CD4-positive, CD25-positive, alpha-beta regulatory T cell (primary cell): Measurements from ENCODE around the gene MAP7. TPM values are rescaled to one million over a fixed set of nuclear protein-coding genes. Genes with fewer than 3 reads are reported as not detected.
A peak's percentile ranks its signal among the peaks of the same experiment; 100 is the strongest.

Experiments used
- ATAC-seq, 2 donors: fragments of 150-1000 bp; cut with Tn5 transposase; one replicate each; pipeline ENCODE4 v1.10.0; 2021; ENCODE audit warnings: low read depth in 2 of 2, moderate number of reproducible peaks in 2 of 2, moderate library complexity in 1 of 2
- DNase-seq, 3 donors: peaks; one replicate each; pipeline versions ENCODE4 v3.0.0 to v3.0.0-alpha.2; 2012 to 2022; ENCODE audit warnings: mixed read lengths in 1 of 3
- H3K27ac ChIP-seq: one replicate; pipeline ENCODE4 v1.7.0; 2013; ENCODE audit warnings: mild to moderate bottlenecking, low read length; ENCODE audit not compliant: insufficient read depth, poor library complexity, severe bottlenecking
- H3K27me3 ChIP-seq: one replicate; pipeline ENCODE4 v1.7.0; 2013; ENCODE audit warnings: low read length; ENCODE audit not compliant: control insufficient read depth, insufficient read depth
- H3K36me3 ChIP-seq: one replicate; pipeline ENCODE4 v1.7.0; 2013; ENCODE audit warnings: mild to moderate bottlenecking, low read length, moderate library complexity; ENCODE audit not compliant: control insufficient read depth, insufficient read depth
- H3K4me1 ChIP-seq: 2 replicates; pipeline ENCODE4 v1.7.0; 2013; ENCODE audit warnings: mild to moderate bottlenecking, low read length; ENCODE audit not compliant: insufficient read depth, control insufficient read depth, poor library complexity, severe bottlenecking
- H3K4me3 ChIP-seq: one replicate; pipeline ENCODE4 v1.7.0; 2013; ENCODE audit warnings: low read depth, mild to moderate bottlenecking, low read length, moderate library complexity
- H3K9me3 ChIP-seq, 2 experiments: 1 replicate in 1 of 2; 2 replicates in 1 of 2; pipeline ENCODE4 v1.7.0; 2013; ENCODE audit warnings: low read length in 2 of 2, mild to moderate bottlenecking in 1 of 2, moderate library complexity in 1 of 2; ENCODE audit not compliant: control insufficient read depth in 2 of 2
- H3K27ac Mint-ChIP-seq, 3 donors: one replicate each; pipeline ENCODE4 v1.8.0; 2020 to 2022; ENCODE audit warnings: mild to moderate bottlenecking in 3 of 3, mixed read lengths in 3 of 3, moderate library complexity in 2 of 3
- H3K27me3 Mint-ChIP-seq: one replicate; pipeline ENCODE4 v1.8.0; 2022; ENCODE audit warnings: mild to moderate bottlenecking, mixed read lengths
- H3K36me3 Mint-ChIP-seq: one replicate; pipeline ENCODE4 v1.8.0; 2020; ENCODE audit warnings: mixed read lengths
- H3K4me1 Mint-ChIP-seq, 4 donors: one replicate each; pipeline ENCODE4 v1.8.0; 2020 to 2022; ENCODE audit warnings: mixed read lengths in 4 of 4, mild to moderate bottlenecking in 1 of 4
- H3K4me3 Mint-ChIP-seq, 4 donors: one replicate each; pipeline ENCODE4 v1.8.0; 2020 to 2022; ENCODE audit warnings: mild to moderate bottlenecking in 4 of 4, mixed read lengths in 4 of 4, moderate library complexity in 3 of 4
- H3K9me3 Mint-ChIP-seq, 7 donors: one replicate each; pipeline ENCODE4 v1.8.0; 2020 to 2022; ENCODE audit warnings: mixed read lengths in 7 of 7, mild to moderate bottlenecking in 3 of 7, moderate library complexity in 2 of 7
- polyA plus RNA-seq, 4 donors: library from polyadenylated mRNA; unstranded; fragments of 300-500 nt; fragmentation: Illumina TruSeq; gene quantifications; one replicate each; pipeline ENCODE4 v1.2.3, GENCODE V29; 2021
- total RNA-seq: library from RNA; stranded (reverse); gene quantifications from one replicate; pipeline ENCODE4 v1.2.3, GENCODE V29; 2022

Gene MAP7
- total and polyA plus RNA-seq, 5 donors from 2014 or later, result 0.06 to 0.72 (median 0.21) TPM

GRCh38 chr6:136427378-136427717 is 122.9 kb downstream of the MAP7 start:
- Mint-ChIP-seq H3K9me3 (peaks cover 0 to 3% (median 0%) of the 10 kb centered on the region in 7 donors), H3K36me3 (no peaks in the 10 kb centered on the region), H3K4me3 (no peak overlapping the region), H3K4me1 (no peaks in the 10 kb centered on the region), H3K27me3 (peaks cover 4% of the 10 kb centered on the region), H3K27ac (no peak overlapping the region)
- Histone ChIP-seq H3K4me1 (no peaks in the 10 kb centered on the region), H3K27ac (no peak overlapping the region), H3K27me3 (no peaks in the 10 kb centered on the region), H3K9me3 (no peaks in the 10 kb centered on the region), H3K4me3 (no peak overlapping the region), H3K36me3 (no peaks in the 10 kb centered on the region)
- DNase-seq (no peak), ATAC-seq (no peak)

DNA sequence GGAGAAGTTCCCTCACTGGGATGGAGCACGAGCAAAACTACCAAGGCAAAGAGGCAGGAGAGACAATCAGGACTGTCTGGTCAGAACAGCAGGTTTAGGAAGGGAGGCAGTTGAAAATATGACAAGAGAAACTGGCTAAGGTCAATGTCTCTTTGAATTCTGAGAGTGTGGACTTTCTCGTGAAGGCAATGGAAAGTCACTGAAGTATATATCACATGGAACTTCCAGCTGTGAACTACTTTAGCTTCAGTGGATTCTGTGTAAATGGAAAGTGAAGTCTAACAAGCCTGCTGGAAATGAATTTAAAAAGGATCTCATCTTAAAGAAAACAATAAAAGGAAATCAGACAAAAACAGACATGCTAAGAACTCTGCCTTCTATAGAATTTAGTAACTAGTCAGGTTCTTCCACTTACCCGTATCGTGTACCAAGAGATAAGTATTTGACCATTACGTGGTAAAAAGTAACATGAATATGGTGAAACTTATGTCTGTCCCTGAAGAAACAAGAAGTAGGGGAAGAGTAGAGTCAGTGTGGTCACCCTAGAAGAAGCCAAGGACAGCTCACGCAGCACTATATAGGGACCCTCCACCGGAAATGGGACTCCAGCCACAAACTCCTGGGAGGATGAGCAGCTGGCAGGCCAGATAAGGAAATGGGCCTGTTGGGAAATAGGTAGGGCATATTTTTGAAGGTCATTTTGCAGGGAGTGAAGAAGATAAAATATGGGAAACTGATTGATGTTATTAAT is 123.4 kb downstream of the MAP7 start:
- H3K27ac ChIP-seq, result no peak overlapping the region
- no peaks in the 10 kb centered on the region for H3K4me1 ChIP-seq
- no peaks in the 10 kb centered on the region for H3K36me3 Mint-ChIP-seq
- peaks cover 4% of the 10 kb centered on the region for H3K27me3 Mint-ChIP-seq
- H3K9me3 ChIP-seq, result no peaks in the 10 kb centered on the region
- H3K9me3 Mint-ChIP-seq, result peaks cover 0 to 3% (median 0%) of the 10 kb centered on the region in 7 donors
- no peaks in the 10 kb centered on the region for H3K36me3 ChIP-seq
- H3K27ac Mint-ChIP-seq, result no peak overlapping the region
- H3K4me3 Mint-ChIP-seq, result no peak overlapping the region
- no peaks in the 10 kb centered on the region for H3K27me3 ChIP-seq
- no peaks in the 10 kb centered on the region for H3K4me1 Mint-ChIP-seq
- no peak overlapping the region for H3K4me3 ChIP-seq
- DNase-seq (no peak), ATAC-seq (no peak)

DNA sequence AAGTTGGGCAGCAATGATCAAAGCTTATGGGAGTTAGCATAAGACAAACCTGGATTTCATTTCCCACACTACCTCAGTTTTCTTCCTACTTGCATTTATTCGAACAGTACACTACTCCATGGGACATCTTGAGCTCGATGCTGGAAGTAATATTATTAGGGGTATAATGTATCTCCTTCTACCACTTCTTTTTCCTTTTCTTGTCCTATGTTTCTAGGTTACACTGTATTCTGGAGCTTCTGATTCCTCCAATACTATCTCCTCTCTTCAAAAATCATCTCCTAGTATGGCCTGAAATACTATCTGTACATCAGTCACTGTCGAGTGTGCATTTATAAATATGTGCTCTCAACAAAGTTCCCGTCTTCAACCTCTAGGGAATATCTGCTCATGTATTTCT is 124.4 kb downstream of the MAP7 start:
- no peaks in the 10 kb centered on the region for H3K27me3 ChIP-seq
- H3K36me3 ChIP-seq, result no peaks in the 10 kb centered on the region
- H3K9me3 Mint-ChIP-seq, result peaks cover 0 to 3% (median 0%) of the 10 kb centered on the region in 7 donors
- no peaks in the 10 kb centered on the region for H3K4me1 Mint-ChIP-seq
- H3K4me1 ChIP-seq, result no peaks in the 10 kb centered on the region
- no peak for ATAC-seq
- H3K27me3 Mint-ChIP-seq, result peaks cover 6% of the 10 kb centered on the region
- no peaks in the 10 kb centered on the region for H3K9me3 ChIP-seq
- H3K36me3 Mint-ChIP-seq, result no peaks in the 10 kb centered on the region
- no peak for DNase-seq
- H3K27ac ChIP-seq, result no peak overlapping the region
- no peak overlapping the region for H3K27ac Mint-ChIP-seq
- no peak overlapping the region for H3K4me3 ChIP-seq
- H3K4me3 Mint-ChIP-seq, result no peak overlapping the region

DNA sequence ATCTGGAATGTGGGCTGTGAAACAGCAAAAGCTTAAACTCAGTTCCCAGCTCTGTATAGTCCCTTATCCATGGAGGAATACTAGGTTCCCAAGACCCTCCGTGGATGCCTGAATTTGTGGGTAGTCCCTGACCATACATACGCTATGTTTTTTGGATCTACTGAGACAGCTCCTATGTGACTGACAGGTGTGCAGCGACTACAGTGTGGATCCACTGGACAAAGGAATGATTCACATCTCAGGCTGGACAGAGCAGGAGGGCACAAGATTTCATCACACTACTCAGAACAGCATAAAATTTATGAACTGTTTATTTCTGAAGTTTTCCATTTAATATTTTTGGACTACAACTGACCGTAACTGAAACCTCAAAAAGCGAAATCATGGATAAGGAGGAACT is 125.3 kb downstream of the MAP7 start:
- Histone ChIP-seq H3K27me3 (no peaks in the 10 kb centered on the region), H3K9me3 (no peaks in the 10 kb centered on the region), H3K36me3 (no peaks in the 10 kb centered on the region), H3K4me1 (no peaks in the 10 kb centered on the region), H3K27ac (no peak overlapping the region), H3K4me3 (no peak overlapping the region)
- no peaks in the 10 kb centered on the region for H3K4me1 Mint-ChIP-seq
- peaks cover 0 to 3% (median 0%) of the 10 kb centered on the region in 7 donors for H3K9me3 Mint-ChIP-seq
- no peaks in the 10 kb centered on the region for H3K36me3 Mint-ChIP-seq
- DNase-seq (no peak), ATAC-seq (no peak)
- H3K27ac Mint-ChIP-seq, result no peak overlapping the region
- no peak overlapping the region for H3K4me3 Mint-ChIP-seq
- H3K27me3 Mint-ChIP-seq, result peaks cover 9% of the 10 kb centered on the region

DNA sequence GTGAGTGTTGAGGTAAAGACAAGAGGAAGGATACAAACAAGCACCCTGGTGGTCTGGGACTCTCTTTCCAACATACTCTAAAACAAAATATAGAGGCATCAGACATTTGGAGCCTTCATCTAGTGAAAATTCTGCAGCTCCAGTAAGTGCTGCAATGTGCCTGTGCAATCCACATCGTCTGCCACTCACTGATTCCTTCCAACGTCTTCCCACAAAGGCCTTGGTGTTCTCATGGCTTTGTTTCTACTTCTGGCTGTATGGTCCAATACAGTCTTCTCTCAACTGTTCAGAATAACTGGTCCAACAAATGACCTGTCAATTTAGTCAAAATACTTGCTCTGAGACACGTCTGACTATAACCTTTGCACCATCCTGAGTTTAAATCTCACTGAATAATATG is 125.8 kb downstream of the MAP7 start:
- DNase-seq (no peak), ATAC-seq (no peak)
- Mint-ChIP-seq H3K4me3 (no peak overlapping the region), H3K27me3 (peaks cover 9% of the 10 kb centered on the region), H3K9me3 (peaks cover 0 to 3% (median 0%) of the 10 kb centered on the region in 7 donors), H3K27ac (peak overlapping the region in 1 of 3 donors; percentile 21), H3K4me1 (no peaks in the 10 kb centered on the region), H3K36me3 (no peaks in the 10 kb centered on the region)
- H3K36me3 ChIP-seq, result no peaks in the 10 kb centered on the region
- no peaks in the 10 kb centered on the region for H3K9me3 ChIP-seq
- H3K27me3 ChIP-seq, result no peaks in the 10 kb centered on the region
- no peak overlapping the region for H3K27ac ChIP-seq
- H3K4me3 ChIP-seq, result no peak overlapping the region
- no peaks in the 10 kb centered on the region for H3K4me1 ChIP-seq

GRCh38 chr6:136421537-136422158 is 128.6 kb downstream of the MAP7 start:
- DNase-seq (no peak), ATAC-seq (no peak)
- Histone ChIP-seq H3K9me3 (no peaks in the 10 kb centered on the region), H3K4me3 (no peak overlapping the region), H3K27me3 (no peaks in the 10 kb centered on the region), H3K27ac (no peak overlapping the region), H3K36me3 (no peaks in the 10 kb centered on the region), H3K4me1 (no peaks in the 10 kb centered on the region)
- H3K27me3 Mint-ChIP-seq, result peaks cover 9% of the 10 kb centered on the region
- no peak overlapping the region for H3K27ac Mint-ChIP-seq
- no peaks in the 10 kb centered on the region for H3K4me1 Mint-ChIP-seq
- no peak overlapping the region for H3K4me3 Mint-ChIP-seq
- H3K9me3 Mint-ChIP-seq, result no peaks in the 10 kb centered on the region
- no peaks in the 10 kb centered on the region for H3K36me3 Mint-ChIP-seq

DNA sequence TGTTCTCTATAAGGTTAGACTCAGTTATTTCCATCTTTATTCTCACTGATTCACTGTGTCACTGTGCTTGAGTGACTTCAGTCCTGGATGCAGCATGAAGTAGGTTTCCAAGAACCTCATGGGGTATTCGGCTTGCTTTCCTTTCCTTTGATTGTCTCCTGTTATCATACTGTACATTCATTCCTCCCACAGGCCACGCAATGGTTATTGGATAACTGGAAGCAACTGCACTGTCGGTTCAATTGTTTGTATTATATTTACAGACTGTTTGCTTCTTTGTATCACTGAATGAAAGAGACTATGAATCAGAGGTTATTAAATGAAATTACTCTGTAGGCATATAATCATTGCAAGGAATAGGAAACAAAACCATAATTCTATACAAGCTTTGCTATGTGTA is 129.4 kb downstream of the MAP7 start:
- H3K4me1 Mint-ChIP-seq, result no peaks in the 10 kb centered on the region
- DNase-seq, result no peak
- H3K27ac Mint-ChIP-seq, result no peak overlapping the region
- no peak overlapping the region for H3K4me3 ChIP-seq
- no peaks in the 10 kb centered on the region for H3K4me1 ChIP-seq
- H3K9me3 ChIP-seq, result no peaks in the 10 kb centered on the region
- no peaks in the 10 kb centered on the region for H3K9me3 Mint-ChIP-seq
- H3K27me3 Mint-ChIP-seq, result peaks cover 9% of the 10 kb centered on the region
- H3K4me3 Mint-ChIP-seq, result no peak overlapping the region
- no peak overlapping the region for H3K27ac ChIP-seq
- no peak for ATAC-seq
- no peaks in the 10 kb centered on the region for H3K36me3 ChIP-seq
- H3K36me3 Mint-ChIP-seq, result no peaks in the 10 kb centered on the region
- H3K27me3 ChIP-seq, result no peaks in the 10 kb centered on the region
